A549 treated with GW870086 at 1 μM for 4 hours (cell line): ENCODE data around the gene HSPE1. TPM values are rescaled to one million over a fixed set of nuclear protein-coding genes. Genes with fewer than 3 reads are reported as not detected.

ENCODE experiments used
- total RNA-seq: library from RNA; stranded (reverse); fragments of 200-300 nt; extraction: Qiagen RNA extraction; gene quantifications from 5 replicates; pipeline ENCODE4 v1.2.3, GENCODE V29; 2022; ENCODE audit warnings: low read depth

Gene HSPE1
- total RNA-seq, result 453 to 852 TPM (median 476 TPM) in 5 replicates

GRCh38 chr2:197499594-197500502, at the start of gene HSPE1, which contains the start of gene HSPD1:
TSS of gene HSPE1 (plus strand) at chr2:197500379. CDS start at chr2:197500437, 58 bp downstream.
TSS of gene HSPD1 (minus strand) at chr2:197499840. CDS start at chr2:197498848, 992 bp downstream.

GRCh38 chr2:197453123-197453913, 46.9 kb upstream of the HSPE1 start, which contains the start of gene COQ10B:
TSS of gene COQ10B (plus strand) at chr2:197453552. CDS start at chr2:197453561, 9 bp downstream.

GRCh38 chr2:197515739-197516392, 15.7 kb downstream of the HSPE1 start, which contains the start of gene MOB4:
TSS of gene MOB4 (plus strand) at chr2:197516066. CDS start at chr2:197516087, 21 bp downstream.

Other genes with a start within 250 kb of the HSPE1 start
- gene ANKRD44, start 189.6 kb upstream of the HSPE1 start, total RNA-seq, result 1.2 to 3.2 TPM (median 2.2 TPM) in 5 replicates
- gene SF3B1, start 65.4 kb upstream of the HSPE1 start, total RNA-seq, result 123 to 175 TPM (median 131 TPM) in 5 replicates
- gene COQ10B, start 46.8 kb upstream of the HSPE1 start, total RNA-seq, result 18.6 to 20.9 TPM (median 20.0 TPM) in 5 replicates
- 581 to 650 TPM (median 613 TPM) in 5 replicates for gene HSPD1, start 539 bp upstream of the HSPE1 start, total RNA-seq
- gene MOB4, start 15.7 kb downstream of the HSPE1 start, total RNA-seq, result 19.6 to 37.4 TPM (median 29.7 TPM) in 5 replicates
- gene RFTN2, start 175.2 kb downstream of the HSPE1 start, total RNA-seq, result not detected in 5 replicates
- gene MARS2, start 205.0 kb downstream of the HSPE1 start, total RNA-seq, result 11.2 to 12.3 TPM (median 12.1 TPM) in 5 replicates